ENCODE measurements around the gene CRABP1. TPM values are rescaled to one million over a fixed set of nuclear protein-coding genes. Genes with fewer than 3 reads are reported as not detected.

Gene CRABP1
- total RNA-seq, 1 donor from 2014 or later = not detected

DNA sequence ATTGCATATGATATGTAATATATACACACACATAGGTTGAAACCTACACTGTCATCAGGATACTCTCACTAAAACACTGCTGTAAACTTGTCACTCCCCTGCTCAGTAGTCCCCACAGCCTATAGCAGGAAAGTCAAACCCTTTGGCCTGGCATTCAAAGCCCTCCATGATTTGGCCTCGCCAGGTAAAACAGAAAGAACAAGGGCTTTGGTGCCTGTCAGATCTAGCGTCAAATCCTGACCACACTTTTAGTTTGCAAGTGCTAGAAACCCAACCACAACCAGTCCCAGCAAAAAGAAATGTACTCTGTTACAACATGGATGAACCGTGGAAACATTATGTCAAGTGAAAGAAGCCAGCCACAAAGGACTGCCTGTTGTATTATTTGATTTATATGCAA is 11.4 kb downstream of the CRABP1 start:
- intact Hi-C loops (cut with DNase I) = no loop called here
- no peak overlapping the region for H3K27ac ChIP-seq
- H3K4me3 ChIP-seq = no peak overlapping the region
- DNase-seq (ENCODE audit: low spot score in 2 of 2) = no peak
- H3K27me3 ChIP-seq = no peaks in the 10 kb centered on the region
- H3K36me3 ChIP-seq = no peaks in the 10 kb centered on the region
- H3K4me1 ChIP-seq = no peaks in the 10 kb centered on the region
- no peaks in the 10 kb centered on the region for H3K9me3 ChIP-seq
- TF ChIP-seq, protein P1, sequence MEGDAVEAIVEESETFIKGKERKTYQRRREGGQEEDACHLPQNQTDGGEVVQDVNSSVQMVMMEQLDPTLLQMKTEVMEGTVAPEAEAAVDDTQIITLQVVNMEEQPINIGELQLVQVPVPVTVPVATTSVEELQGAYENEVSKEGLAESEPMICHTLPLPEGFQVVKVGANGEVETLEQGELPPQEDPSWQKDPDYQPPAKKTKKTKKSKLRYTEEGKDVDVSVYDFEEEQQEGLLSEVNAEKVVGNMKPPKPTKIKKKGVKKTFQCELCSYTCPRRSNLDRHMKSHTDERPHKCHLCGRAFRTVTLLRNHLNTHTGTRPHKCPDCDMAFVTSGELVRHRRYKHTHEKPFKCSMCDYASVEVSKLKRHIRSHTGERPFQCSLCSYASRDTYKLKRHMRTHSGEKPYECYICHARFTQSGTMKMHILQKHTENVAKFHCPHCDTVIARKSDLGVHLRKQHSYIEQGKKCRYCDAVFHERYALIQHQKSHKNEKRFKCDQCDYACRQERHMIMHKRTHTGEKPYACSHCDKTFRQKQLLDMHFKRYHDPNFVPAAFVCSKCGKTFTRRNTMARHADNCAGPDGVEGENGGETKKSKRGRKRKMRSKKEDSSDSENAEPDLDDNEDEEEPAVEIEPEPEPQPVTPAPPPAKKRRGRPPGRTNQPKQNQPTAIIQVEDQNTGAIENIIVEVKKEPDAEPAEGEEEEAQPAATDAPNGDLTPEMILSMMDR (IDR thresholded peaks at IDR 0.05) = no peak

DNA sequence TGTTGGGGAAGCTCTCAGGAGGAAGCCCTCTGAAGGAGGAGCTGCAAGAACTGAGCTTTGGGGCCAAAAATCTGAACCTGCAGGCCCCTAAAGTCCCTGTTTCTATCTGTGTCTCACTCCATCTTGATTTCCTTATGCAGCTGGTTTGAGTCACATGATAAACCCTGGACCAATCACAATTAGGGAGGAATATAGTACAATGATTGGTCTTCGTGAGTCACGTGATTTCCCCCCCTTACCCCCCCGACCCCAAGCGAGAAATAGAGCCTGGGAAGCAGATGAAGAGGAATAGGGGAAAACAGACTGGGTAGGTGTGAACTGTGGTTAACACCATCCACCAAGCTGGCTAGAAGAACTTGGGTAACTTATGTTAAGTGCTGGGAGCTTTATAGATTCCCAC is 12.9 kb downstream of the CRABP1 start:
- no peaks in the 10 kb centered on the region for H3K9me3 ChIP-seq
- TF ChIP-seq, protein P1 (IDR thresholded peaks at IDR 0.05) = no peak
- no peak overlapping the region for H3K27ac ChIP-seq
- intact Hi-C loops (cut with DNase I) = no loop called here
- H3K27me3 ChIP-seq = no peaks in the 10 kb centered on the region
- no peaks in the 10 kb centered on the region for H3K4me1 ChIP-seq
- H3K36me3 ChIP-seq = no peaks in the 10 kb centered on the region
- no peak overlapping the region for H3K4me3 ChIP-seq
- DNase-seq (ENCODE audit: low spot score in 2 of 2) = no peak

DNA sequence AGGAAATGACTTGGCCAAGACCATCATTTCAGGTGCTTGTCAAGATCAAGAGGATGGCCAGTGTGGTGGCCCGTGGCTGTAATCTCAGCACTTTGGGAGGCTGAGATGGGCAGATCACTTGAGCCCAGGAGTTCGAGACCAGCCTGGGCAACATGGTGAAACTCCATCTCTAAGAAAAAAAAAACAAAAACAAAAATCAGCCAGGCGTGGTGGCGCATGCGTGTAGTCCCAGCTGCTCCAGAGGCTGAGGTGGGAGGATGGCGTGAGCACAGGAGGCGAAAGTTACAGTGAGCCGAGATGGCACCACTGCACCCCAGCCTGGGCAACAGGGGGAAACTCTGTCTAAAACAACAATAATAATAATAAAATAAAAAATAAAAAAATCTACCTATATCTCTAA is 15.0 kb downstream of the CRABP1 start:
- TF ChIP-seq, protein P1 (IDR thresholded peaks at IDR 0.05) = no peak
- Histone ChIP-seq H3K4me3 (no peak overlapping the region), H3K27ac (no peak overlapping the region), H3K36me3 (no peaks in the 10 kb centered on the region), H3K4me1 (no peaks in the 10 kb centered on the region), H3K27me3 (no peaks in the 10 kb centered on the region), H3K9me3 (no peaks in the 10 kb centered on the region)
- intact Hi-C loops (cut with DNase I) = no loop called here
- peak in 1 of 2 donors; percentile 2 for DNase-seq (ENCODE audit: low spot score in 2 of 2)

DNA sequence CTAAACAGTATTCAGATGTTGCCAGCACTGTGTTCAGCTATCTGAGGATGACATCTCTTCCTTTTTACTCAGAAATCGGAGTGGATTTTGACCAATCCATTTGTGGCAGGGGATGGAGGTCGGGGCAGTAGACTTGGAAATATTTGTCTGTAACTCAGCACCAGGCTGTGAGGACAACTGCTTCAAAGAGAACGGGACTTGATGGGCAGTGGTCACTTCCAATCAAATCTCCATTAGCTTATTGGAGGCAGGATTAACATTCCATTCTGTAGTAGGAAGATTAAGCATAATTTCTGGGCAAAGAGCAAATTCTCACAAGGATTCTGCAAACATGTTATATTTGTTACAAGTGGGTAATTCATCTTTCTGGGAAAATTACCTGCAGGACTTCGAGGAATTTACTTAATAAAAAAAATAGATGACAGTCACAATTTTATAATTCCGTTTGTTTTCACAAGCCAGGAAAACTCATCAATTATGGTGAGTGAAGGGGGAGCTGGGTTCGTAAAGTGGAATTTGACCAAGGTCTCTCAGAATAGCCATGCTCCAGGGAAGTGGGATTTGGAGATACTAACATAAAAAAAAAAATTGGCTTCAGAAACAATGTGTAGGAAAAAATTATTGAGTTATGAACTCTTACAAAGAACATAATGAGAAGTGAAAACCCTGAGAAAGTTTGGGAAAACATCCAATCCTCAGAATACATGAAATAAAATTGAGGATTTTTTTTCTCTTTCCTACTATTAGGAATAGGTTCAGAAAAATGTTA is 18.1 kb downstream of the CRABP1 start:
- Histone ChIP-seq H3K27ac (no peak overlapping the region), H3K27me3 (no peaks in the 10 kb centered on the region), H3K36me3 (no peaks in the 10 kb centered on the region), H3K9me3 (no peaks in the 10 kb centered on the region), H3K4me3 (no peak overlapping the region), H3K4me1 (no peaks in the 10 kb centered on the region)
- intact Hi-C loops (cut with DNase I) = no loop called here
- TF ChIP-seq, protein P1 (IDR thresholded peaks at IDR 0.05) = no peak
- DNase-seq (ENCODE audit: low spot score in 2 of 2) = no peak

DNA sequence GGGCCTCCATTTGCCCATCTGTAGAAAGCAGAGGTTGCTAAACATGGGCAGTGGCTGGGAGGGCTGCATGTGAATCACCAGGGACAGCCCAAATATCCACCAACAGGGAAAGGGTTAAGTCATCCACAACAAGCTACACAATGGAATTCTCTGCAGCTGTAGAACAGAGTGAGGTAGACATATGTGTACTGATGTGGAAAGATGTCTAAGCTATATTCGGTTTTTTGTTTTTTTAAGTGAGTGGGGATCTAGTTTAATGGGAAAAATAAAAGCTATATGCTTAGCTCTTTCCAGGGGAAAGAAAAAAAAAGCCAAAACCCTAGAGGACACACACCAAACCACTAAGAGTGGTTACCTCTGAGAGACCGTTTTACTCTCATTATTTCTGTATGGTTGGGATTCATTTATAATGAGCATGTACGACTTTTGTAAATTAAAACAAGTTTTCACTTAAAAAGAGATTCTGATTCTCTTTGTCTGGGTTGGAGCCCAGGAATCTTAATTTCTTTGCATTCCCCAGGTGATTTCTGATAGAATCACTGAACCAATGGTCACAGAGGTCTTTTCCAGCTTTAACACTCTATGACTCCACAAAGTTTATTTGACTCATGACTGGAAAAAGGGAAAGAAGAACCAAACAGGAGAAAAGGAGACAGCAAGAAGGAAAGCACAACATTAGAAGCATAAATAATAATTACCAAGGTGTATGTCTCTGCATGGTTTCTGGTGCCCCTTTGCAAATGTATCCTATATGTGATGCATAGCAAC is 19.1 kb downstream of the CRABP1 start:
- DNase-seq (ENCODE audit: low spot score in 2 of 2) = no peak

More for the DNA sequence above, 19.1 kb downstream of the CRABP1 start:
- Histone ChIP-seq H3K9me3 (no peaks in the 10 kb centered on the region), H3K4me1 (no peaks in the 10 kb centered on the region), H3K27ac (no peak overlapping the region), H3K4me3 (no peak overlapping the region), H3K36me3 (no peaks in the 10 kb centered on the region), H3K27me3 (no peaks in the 10 kb centered on the region)
- TF ChIP-seq, protein P1 (IDR thresholded peaks at IDR 0.05) = no peak
- intact Hi-C loops (cut with DNase I) = no loop called here
